ENCODE data around the gene TMEM167A.

Gene TMEM167A

DNA sequence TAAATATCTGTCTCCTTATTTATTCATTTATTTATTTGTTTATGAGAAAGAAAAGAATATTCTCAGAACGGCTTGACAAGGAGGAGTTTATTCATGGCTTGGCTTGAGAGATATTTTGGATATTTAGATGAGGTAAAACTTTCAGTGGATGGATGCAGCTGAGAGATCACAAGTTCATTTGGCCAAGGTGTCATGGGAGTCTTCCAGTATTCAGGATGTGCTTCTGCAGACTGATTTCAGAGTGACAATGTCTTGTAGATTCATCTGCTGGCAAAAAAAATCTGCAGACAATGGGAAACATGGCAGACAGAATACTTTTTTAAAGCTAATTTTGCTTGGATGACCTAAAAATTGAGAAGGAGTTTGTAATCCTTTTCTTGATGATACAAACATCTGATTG is 38.6 kb upstream of the TMEM167A start:
- no peak overlapping the region for H3K4me3 ChIP-seq (ENCODE audit: low read depth, low read length)
- no peak for DNase-seq (ENCODE audit: low read depth)
- TF ChIP-seq, protein P1, sequence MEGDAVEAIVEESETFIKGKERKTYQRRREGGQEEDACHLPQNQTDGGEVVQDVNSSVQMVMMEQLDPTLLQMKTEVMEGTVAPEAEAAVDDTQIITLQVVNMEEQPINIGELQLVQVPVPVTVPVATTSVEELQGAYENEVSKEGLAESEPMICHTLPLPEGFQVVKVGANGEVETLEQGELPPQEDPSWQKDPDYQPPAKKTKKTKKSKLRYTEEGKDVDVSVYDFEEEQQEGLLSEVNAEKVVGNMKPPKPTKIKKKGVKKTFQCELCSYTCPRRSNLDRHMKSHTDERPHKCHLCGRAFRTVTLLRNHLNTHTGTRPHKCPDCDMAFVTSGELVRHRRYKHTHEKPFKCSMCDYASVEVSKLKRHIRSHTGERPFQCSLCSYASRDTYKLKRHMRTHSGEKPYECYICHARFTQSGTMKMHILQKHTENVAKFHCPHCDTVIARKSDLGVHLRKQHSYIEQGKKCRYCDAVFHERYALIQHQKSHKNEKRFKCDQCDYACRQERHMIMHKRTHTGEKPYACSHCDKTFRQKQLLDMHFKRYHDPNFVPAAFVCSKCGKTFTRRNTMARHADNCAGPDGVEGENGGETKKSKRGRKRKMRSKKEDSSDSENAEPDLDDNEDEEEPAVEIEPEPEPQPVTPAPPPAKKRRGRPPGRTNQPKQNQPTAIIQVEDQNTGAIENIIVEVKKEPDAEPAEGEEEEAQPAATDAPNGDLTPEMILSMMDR (conservative IDR thresholded peaks at IDR 0.05; ENCODE audit: low read depth, low read length) = no peak

DNA sequence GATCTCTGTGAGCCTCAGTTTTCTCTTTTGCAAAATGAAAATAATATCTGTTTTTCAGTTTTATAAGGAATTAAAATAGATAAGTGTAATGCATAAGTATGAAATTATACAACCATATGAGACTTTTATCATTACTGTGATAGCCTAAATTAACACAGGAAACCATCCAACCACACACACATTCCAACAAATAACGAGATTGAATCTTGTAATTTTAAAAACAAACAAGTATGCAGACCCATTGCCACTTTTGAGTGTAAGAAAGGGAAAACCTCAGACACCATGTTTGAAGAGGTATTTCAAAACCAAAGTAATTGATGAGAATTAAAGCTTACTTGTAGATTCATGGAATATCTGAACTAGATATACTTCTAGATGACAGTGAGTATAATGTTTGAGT is 32.2 kb upstream of the TMEM167A start:
- no peak overlapping the region for H3K4me3 ChIP-seq (ENCODE audit: low read depth, low read length)
- no peak for DNase-seq (ENCODE audit: low read depth)
- TF ChIP-seq, protein P1 (conservative IDR thresholded peaks at IDR 0.05; ENCODE audit: low read depth, low read length) = no peak

DNA sequence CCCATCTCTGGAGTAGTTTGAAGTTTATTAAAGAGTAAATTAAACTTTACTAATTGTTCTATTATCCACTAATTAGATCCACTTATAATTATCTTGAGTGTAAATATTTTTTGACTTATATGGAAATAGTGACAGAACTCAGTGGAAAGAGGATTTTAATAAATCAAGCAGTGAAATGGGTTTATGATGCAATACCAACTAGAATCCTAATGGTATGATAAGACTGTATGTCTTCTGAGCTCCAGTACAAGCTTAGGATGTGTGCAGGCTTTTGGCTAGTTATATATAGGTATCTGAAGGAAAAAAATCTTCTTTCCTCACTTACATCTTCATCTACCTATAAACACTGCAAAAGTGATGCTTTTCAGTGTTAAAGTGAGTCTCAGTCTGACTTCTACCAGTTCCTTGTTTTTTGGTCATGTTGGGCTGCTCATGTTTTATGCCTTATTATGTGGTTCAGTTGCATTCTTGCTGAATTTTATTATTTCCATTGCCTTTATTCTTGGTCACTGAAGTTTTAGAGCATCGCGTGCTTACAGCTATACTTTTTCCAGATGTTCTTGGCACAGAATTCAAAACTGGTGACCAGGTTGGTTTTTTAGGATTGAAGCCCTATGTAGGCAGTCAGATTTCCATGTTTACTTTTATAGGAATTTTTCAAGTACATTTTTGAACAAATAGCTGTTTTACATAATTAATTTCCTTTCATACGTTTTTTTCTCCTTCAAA is 30.7 kb upstream of the TMEM167A start:
- H3K4me3 ChIP-seq (ENCODE audit: low read depth, low read length) = no peak overlapping the region
- TF ChIP-seq, protein P1 (conservative IDR thresholded peaks at IDR 0.05; ENCODE audit: low read depth, low read length) = no peak
- no peak for DNase-seq (ENCODE audit: low read depth)

DNA sequence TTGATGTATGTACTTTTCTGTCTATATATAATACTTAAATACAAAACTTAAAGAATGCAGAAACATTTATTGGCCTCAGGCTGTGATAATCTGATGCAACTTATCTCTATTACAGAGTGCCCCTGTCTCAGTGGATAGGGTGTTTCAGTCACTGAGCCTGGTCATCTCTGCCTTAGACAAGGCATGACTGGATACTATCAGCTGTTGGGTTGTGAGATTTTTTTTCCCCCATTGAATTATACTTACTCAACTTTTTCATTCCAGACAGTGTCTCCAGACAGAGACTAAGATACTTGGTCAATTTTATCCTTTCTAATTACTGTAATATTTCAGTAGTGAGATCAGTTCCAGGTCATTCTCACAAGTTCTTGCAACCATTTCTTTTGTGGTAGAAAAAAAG is 26.8 kb upstream of the TMEM167A start:
- DNase-seq (ENCODE audit: low read depth) = no peak
- TF ChIP-seq, protein P1 (conservative IDR thresholded peaks at IDR 0.05; ENCODE audit: low read depth, low read length) = no peak
- H3K4me3 ChIP-seq (ENCODE audit: low read depth, low read length) = no peak overlapping the region

DNA sequence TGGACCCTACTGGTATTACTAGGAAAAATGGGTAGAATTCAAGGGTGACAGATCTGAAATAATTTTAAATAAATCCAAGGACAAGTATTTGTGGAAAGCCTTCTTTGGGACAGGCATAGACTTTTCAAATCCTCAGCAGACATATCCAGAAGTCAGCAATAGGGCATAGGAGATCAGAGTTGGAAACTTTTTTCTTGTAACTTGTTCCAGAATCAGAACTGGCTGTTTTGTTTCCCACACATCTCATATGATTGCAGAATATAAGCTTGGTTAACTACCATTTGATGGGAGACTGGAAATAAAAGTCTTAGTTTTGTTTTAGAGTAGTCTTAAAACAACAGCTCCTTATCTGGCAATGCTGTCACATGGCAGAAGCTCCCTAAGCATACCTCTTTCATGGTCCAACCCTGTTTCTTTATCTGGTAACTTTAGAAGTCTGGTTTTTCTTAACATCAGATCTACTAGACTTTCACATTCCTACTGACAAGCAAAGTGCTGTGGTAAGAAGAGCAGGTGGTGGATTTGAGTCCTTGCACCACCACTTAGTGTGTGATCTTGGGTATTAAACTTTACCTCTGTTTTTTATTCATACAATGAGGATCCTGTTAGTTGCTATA is 25.3 kb upstream of the TMEM167A start:
- TF ChIP-seq, protein P1 (conservative IDR thresholded peaks at IDR 0.05; ENCODE audit: low read depth, low read length) = no peak
- peak; percentile 69 for DNase-seq (ENCODE audit: low read depth)
- no peak overlapping the region for H3K4me3 ChIP-seq (ENCODE audit: low read depth, low read length)

DNA sequence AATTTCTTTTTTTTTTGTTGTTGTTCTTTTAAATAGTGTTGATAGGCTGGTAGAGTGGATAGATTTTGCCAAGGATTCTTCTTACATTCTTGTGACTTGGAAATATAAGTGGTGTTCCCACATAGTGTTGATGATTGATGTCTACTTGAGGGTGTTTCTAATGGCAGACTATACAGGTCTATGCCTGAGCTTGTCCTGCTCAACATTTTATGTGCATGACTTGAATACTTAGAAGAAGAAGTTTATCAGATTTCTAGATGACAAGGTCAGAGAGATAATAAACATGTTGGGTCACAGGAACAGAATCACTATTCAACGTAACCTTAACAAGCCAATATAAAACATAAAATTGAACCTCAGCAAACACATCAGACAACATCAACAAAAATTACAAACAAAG is 24.3 kb upstream of the TMEM167A start:
- H3K4me3 ChIP-seq (ENCODE audit: low read depth, low read length) = no peak overlapping the region
- TF ChIP-seq, protein P1 (conservative IDR thresholded peaks at IDR 0.05; ENCODE audit: low read depth, low read length) = no peak
- DNase-seq (ENCODE audit: low read depth) = no peak

DNA sequence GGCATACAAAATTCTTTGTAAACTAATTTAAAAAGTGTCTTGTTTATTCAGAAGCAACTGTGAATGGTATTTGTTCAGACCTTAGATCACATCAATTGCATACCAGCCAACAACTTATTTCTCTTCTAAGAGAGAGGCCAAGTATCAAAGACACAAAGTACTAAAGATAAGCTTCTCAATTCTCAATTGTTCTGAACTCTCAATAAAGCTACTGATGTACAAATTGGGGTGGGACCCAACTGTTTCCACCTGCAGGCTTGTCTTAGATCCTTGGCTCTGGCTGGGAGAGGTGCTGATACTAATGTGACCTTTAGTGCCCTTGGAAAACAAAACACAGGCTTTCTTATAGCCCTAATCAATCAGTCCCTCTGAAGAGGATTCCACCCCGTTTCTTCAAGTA is 22.3 kb upstream of the TMEM167A start:
- no peak for DNase-seq (ENCODE audit: low read depth)

More for the DNA sequence above, 22.3 kb upstream of the TMEM167A start:
- TF ChIP-seq, protein P1 (conservative IDR thresholded peaks at IDR 0.05; ENCODE audit: low read depth, low read length) = no peak
- no peak overlapping the region for H3K4me3 ChIP-seq (ENCODE audit: low read depth, low read length)

All from choroid plexus epithelial cell (primary cell).